Adipocyte (in vitro differentiated cells): Measurements from ENCODE around the gene VARS2.
"Not testable (repeated sequence)": the region's sequence is repeated elsewhere in the genome, so short reads cannot be mapped to it uniquely, and the experiment has no call there.

Experiments
- DNase-seq: peaks from one replicate; pipeline ENCODE4 v3.0.0-alpha.2; 2015; ENCODE audit warnings: low read depth
- H3K27me3 ChIP-seq: replicated peaks from 2 replicates; pipeline ENCODE4 v1.7.0; 2013; ENCODE audit warnings: mild to moderate bottlenecking, low read length, moderate library complexity; ENCODE audit not compliant: control insufficient read depth, insufficient read depth
- H3K36me3 ChIP-seq: 2 replicates; pipeline ENCODE4 v1.7.0; 2013; ENCODE audit warnings: low read length, mild to moderate bottlenecking, moderate library complexity; ENCODE audit not compliant: control insufficient read depth, insufficient read depth, severe bottlenecking
- H3K4me1 ChIP-seq: 2 replicates; pipeline ENCODE4 v1.7.0; 2013; ENCODE audit warnings: mild to moderate bottlenecking, low read length, moderate library complexity; ENCODE audit not compliant: control insufficient read depth, insufficient read depth
- H3K4me3 ChIP-seq: 2 replicates; pipeline ENCODE4 v1.7.0; 2013; ENCODE audit warnings: mild to moderate bottlenecking, low read length, moderate library complexity
- H3K9ac ChIP-seq: 2 replicates; pipeline ENCODE4 v1.7.0; 2013; ENCODE audit warnings: mild to moderate bottlenecking, low read length, moderate library complexity
- H3K9me3 ChIP-seq: 2 replicates; pipeline ENCODE4 v1.7.0; 2013; ENCODE audit warnings: mild to moderate bottlenecking, low read length, moderate library complexity; ENCODE audit not compliant: control insufficient read depth

The VARS2 gene

GRCh38 chr6:30903236-30903635, 10.8 kb upstream of the VARS2 start:
- Histone ChIP-seq H3K4me3 (no peak overlapping the region), H3K4me1 (no peaks in the 10 kb centered on the region), H3K27me3 (no peaks in the 10 kb centered on the region), H3K36me3 (peaks cover 19% of the 10 kb centered on the region), H3K9ac (no peak overlapping the region), H3K9me3 (no peaks in the 10 kb centered on the region)
- DNase-seq = no peak

GRCh38 chr6:30907290-30907757, 6.7 kb upstream of the VARS2 start:
- H3K36me3 ChIP-seq = peaks cover 26% of the 10 kb centered on the region
- peaks cover 19% of the 10 kb centered on the region for H3K4me1 ChIP-seq
- DNase-seq, H3K9me3 ChIP-seq, H3K27me3 ChIP-seq: not testable (repeated sequence)
- peak overlapping the region; percentile 30 for H3K9ac ChIP-seq
- peak overlapping the region; percentile 97 for H3K4me3 ChIP-seq

- peak within 1 kb of the TSS; percentile 97 for H3K4me3 ChIP-seq
- no peaks in the 10 kb centered on the region for H3K27me3 ChIP-seq
- peak within 1 kb of the TSS; percentile 94 for H3K9ac ChIP-seq
- H3K4me1 ChIP-seq = peaks cover 19% of the 10 kb centered on the region
- H3K9me3 ChIP-seq = no peaks in the 10 kb centered on the region
- H3K36me3 ChIP-seq = peaks cover 33% of the 10 kb centered on the region
- DNase-seq = peak; percentile 100
These were observed 6.1 kb upstream of the VARS2 start, which contains the start of gene GTF2H4 for GRCh38 chr6:30907758-30908591. Gene GTF2H4, plus strand, starts transcription at chr6:30908207.

- Histone ChIP-seq H3K9me3 (no peaks in the 10 kb centered on the region), H3K4me3 (peak overlapping the region; percentile 97), H3K36me3 (peaks cover 35% of the 10 kb centered on the region), H3K9ac (peak overlapping the region; percentile 94), H3K4me1 (peaks cover 22% of the 10 kb centered on the region), H3K27me3 (no peaks in the 10 kb centered on the region)
- DNase-seq = no peak
These were observed 5.3 kb upstream of the VARS2 start for GRCh38 chr6:30908700-30909099.

GRCh38 chr6:30910473-30910872, 3.6 kb upstream of the VARS2 start:
- not testable (repeated sequence) for H3K9ac ChIP-seq, H3K27me3 ChIP-seq, H3K9me3 ChIP-seq, H3K4me3 ChIP-seq, DNase-seq
- Histone ChIP-seq H3K4me1 (peaks cover 34% of the 10 kb centered on the region), H3K36me3 (peaks cover 35% of the 10 kb centered on the region)

- H3K36me3 ChIP-seq = peaks cover 42% of the 10 kb centered on the region
- peaks cover 34% of the 10 kb centered on the region for H3K4me1 ChIP-seq
- no peaks in the 10 kb centered on the region for H3K27me3 ChIP-seq
- no peak overlapping the region for H3K4me3 ChIP-seq
- H3K9ac ChIP-seq = no peak overlapping the region
- no peak for DNase-seq
- no peaks in the 10 kb centered on the region for H3K9me3 ChIP-seq
These were observed 1.1 kb upstream of the VARS2 start for GRCh38 chr6:30912746-30913520.

- Histone ChIP-seq H3K4me3 (peak overlapping the region; percentile 82), H3K9me3 (no peaks in the 10 kb centered on the region), H3K36me3 (peaks cover 42% of the 10 kb centered on the region), H3K9ac (peak overlapping the region; percentile 75), H3K4me1 (peaks cover 30% of the 10 kb centered on the region), H3K27me3 (no peaks in the 10 kb centered on the region)
- DNase-seq = no peak
These were observed 340 bp upstream of the VARS2 start for GRCh38 chr6:30913721-30914075.

- DNase-seq = no peak
- H3K9ac ChIP-seq = peak overlapping the region; percentile 92
- peaks cover 46% of the 10 kb centered on the region for H3K36me3 ChIP-seq
- H3K4me3 ChIP-seq = peak overlapping the region; percentile 82
- no peaks in the 10 kb centered on the region for H3K9me3 ChIP-seq
- no peaks in the 10 kb centered on the region for H3K27me3 ChIP-seq
- H3K4me1 ChIP-seq = peaks cover 17% of the 10 kb centered on the region
These were observed 984 bp downstream of the VARS2 start for GRCh38 chr6:30914854-30915590.

GRCh38 chr6:30915591-30915946, 1.5 kb downstream of the VARS2 start:
- H3K27me3 ChIP-seq = no peaks in the 10 kb centered on the region
- H3K4me1 ChIP-seq = peaks cover 15% of the 10 kb centered on the region
- H3K4me3 ChIP-seq = no peak overlapping the region
- peaks cover 46% of the 10 kb centered on the region for H3K36me3 ChIP-seq
- peak; percentile 86 for DNase-seq
- H3K9ac ChIP-seq = peak overlapping the region; percentile 92
- no peaks in the 10 kb centered on the region for H3K9me3 ChIP-seq

- H3K9me3 ChIP-seq = no peaks in the 10 kb centered on the region
- H3K27me3 ChIP-seq = no peaks in the 10 kb centered on the region
- H3K4me1 ChIP-seq = peaks cover 15% of the 10 kb centered on the region
- H3K36me3 ChIP-seq = peaks cover 46% of the 10 kb centered on the region
- no peak for DNase-seq
- peak overlapping the region; percentile 8 for H3K9ac ChIP-seq
- no peak overlapping the region for H3K4me3 ChIP-seq
These were observed 3.0 kb downstream of the VARS2 start for GRCh38 chr6:30917041-30917440.

- Histone ChIP-seq H3K9ac (no peak overlapping the region), H3K4me1 (peaks cover 15% of the 10 kb centered on the region), H3K36me3 (peaks cover 46% of the 10 kb centered on the region), H3K9me3 (no peaks in the 10 kb centered on the region), H3K27me3 (no peaks in the 10 kb centered on the region), H3K4me3 (no peak overlapping the region)
- DNase-seq = no peak
These were observed 3.4 kb downstream of the VARS2 start for GRCh38 chr6:30917487-30917886.
